ENCODE data around the gene SAMD11.

The SAMD11 gene

DNA sequence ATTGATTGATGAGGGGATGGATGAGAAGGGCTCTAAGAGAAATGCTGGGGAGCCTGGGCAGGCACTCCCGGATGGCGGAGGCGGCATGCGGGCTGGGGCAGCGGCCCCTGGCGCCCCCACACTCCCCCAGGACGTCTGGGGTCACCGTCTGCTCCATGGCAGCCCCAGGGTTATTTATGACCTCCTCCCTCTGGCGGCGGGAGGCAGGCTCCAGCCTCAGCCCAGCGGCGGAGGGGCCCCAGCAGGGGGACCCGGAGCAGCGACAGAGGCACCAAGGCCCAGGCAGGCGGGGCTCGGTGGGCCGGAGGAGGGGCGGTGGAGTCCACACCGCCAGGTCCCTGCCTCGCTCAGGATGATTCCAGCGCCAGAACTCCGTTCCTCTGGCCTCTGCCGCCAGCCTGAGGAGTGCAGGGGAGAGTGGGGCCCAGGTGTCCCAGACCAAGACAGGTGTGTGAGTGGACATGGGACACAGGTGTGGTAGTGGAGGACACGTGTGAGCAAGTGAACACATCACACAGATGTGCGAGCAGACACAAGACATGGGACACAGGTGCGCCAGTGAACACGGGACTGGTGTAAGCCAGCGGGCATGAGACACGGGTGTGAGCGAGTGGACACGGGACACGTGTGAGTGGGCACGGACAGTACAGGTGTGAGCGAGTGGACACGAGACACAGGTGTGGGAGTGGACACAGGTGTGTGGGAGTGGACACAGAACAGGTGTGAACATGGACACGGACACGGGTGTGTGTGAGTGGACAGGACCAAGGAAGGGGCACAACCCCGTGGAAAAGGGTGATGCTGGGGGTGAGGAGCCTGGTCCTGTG, 2.5 kb upstream of the SAMD11 start:
- no peak for FAIRE-seq
- DNase-seq (ENCODE audit: insufficient read length, low spot score), result peak; percentile 63
- TF ChIP-seq, protein P1, sequence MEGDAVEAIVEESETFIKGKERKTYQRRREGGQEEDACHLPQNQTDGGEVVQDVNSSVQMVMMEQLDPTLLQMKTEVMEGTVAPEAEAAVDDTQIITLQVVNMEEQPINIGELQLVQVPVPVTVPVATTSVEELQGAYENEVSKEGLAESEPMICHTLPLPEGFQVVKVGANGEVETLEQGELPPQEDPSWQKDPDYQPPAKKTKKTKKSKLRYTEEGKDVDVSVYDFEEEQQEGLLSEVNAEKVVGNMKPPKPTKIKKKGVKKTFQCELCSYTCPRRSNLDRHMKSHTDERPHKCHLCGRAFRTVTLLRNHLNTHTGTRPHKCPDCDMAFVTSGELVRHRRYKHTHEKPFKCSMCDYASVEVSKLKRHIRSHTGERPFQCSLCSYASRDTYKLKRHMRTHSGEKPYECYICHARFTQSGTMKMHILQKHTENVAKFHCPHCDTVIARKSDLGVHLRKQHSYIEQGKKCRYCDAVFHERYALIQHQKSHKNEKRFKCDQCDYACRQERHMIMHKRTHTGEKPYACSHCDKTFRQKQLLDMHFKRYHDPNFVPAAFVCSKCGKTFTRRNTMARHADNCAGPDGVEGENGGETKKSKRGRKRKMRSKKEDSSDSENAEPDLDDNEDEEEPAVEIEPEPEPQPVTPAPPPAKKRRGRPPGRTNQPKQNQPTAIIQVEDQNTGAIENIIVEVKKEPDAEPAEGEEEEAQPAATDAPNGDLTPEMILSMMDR (IDR thresholded peaks at IDR 0.05; ENCODE audit: insufficient read depth, missing control alignments), result no peak

DNA sequence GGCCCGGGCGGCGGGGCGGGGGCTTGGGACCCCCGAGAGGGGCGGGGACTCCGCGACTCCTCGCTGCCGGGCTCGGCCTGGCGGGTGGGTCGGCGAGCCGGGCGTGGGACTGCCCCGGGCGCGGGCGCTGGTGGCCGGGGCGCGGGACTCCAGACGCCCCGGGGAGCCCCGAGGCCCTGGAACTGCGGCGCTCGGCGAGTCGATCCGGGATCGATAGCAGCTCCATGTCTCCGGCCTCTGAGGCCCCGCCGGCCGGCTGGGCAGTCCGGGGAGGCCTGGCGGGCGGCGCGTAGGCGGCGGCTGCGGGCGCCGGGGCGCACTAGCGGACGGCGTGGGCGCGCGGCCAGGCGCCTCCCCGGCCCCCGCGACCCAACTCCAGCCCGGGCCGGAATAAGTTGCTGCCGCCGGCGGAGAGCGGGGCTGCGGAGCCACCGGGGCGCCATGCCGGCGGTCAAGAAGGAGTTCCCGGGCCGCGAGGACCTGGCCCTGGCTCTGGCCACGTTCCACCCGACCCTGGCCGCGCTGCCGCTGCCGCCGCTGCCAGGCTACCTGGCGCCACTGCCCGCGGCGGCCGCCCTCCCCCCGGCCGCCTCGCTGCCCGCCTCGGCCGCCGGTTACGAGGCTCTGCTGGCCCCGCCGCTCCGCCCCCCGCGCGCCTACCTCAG, 400 bp downstream of the SAMD11 start:
- DNase-seq (ENCODE audit: insufficient read length, low spot score) (no peak), FAIRE-seq (no peak)

DNA sequence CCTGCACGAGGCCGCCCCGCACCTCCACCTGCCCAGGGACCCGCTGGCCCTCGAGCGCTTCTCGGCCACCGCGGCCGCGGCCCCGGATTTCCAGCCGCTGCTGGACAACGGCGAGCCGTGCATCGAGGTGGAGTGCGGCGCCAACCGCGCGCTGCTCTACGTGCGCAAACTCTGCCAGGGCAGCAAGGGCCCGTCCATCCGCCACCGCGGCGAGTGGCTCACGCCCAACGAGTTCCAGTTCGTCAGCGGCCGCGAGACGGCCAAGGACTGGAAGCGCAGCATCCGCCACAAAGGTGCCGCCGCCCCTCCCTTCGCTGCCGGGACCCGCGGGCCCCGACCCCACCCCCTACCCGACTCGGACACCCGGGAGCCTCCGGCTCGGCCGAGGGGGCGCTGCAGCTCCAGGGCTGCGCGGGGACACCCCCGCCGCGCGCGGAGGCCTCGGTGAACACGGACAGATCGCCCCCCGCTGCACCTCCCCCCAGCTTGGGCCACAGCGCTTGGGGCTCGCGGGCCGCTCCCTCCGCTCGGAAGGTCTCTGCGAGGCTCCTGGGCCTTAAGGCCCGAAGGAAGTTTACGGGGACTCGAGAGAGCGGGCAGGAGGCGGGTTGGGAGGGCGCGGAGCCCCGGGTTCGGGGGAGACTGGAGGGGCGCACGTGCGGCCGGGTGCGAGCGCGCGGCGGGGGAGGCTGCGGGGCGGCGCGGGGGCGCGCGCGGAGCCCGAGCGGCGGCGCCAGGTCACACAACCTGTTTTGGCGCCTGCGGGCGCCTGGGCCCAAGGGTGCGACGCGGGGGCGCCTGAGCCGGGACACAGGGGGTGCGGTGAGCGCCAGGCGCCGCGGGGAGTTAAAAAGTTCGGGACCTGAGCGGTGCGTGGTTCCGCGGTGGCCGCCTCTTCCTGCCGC, 1.2 kb downstream of the SAMD11 start:
- TF ChIP-seq, protein P1 (IDR thresholded peaks at IDR 0.05; ENCODE audit: insufficient read depth, missing control alignments), result no peak
- FAIRE-seq (no peak), DNase-seq (ENCODE audit: insufficient read length, low spot score) (no peak)

More for the DNA sequence above, 400 bp downstream of the SAMD11 start:
- TF ChIP-seq, protein P1 (IDR thresholded peaks at IDR 0.05; ENCODE audit: insufficient read depth, missing control alignments), result no peak

DNA sequence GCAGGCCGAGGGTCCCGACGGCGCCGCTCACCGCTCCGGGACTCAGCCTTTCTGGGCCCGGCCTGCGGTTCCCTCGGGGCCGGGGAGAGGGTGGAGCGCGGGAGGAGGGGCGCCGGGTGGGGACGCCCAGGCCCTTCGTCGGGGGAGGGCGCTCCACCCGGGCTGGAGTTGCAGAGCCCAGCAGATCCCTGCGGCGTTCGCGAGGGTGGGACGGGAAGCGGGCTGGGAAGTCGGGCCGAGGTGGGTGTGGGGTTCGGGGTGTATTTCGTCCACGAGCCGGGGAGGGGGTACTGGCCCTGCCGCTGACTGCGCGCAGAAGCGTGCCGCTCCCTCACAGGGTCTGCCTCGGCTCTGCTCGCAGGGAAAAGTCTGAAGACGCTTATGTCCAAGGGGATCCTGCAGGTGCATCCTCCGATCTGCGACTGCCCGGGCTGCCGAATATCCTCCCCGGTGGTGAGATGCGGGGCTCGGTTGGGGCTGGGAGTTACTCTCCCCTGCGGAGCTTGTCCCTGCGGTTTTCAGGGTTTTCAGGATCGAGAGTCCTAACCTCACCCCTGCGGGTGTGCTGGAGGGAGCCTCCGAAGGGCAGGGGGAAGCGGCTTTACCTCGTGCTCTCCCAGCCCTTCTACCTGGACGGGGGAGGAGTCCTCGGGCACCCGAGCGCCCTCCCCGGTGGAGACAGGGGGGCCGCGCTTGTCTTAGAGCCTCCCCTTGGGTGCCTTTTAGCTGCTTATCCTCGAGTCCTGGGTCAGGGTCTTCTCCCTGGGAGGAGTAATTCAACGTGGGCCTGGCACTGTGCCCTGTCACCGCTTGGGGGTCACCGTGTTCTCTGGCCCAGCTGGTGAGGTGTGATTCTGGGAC, 2.1 kb downstream of the SAMD11 start:
- FAIRE-seq, result no peak
- no peak for DNase-seq (ENCODE audit: insufficient read length, low spot score)
- TF ChIP-seq, protein P1 (IDR thresholded peaks at IDR 0.05; ENCODE audit: insufficient read depth, missing control alignments), result no peak

DNA sequence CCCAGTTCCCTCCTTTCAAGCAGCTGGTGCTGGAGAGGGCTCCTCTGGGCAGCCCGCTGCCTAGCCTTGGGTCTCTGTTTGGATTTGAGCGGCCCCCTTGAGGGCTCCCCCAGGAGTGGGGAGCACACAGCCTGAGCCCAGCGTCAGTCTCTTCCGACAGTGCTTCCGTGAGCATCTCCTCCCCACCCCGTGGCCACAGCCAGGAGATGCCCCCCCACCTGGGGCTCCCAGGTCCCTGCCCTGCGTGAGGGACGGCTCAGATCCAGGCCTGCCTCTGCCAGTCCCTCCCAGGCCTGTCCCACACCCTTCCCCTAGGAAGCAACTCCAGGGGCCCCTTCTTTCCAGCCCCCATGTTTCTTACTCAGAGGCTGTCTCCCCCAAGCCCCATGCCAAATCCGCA, 3.5 kb downstream of the SAMD11 start:
- no peak for DNase-seq (ENCODE audit: insufficient read length, low spot score)
- TF ChIP-seq, protein P1 (IDR thresholded peaks at IDR 0.05; ENCODE audit: insufficient read depth, missing control alignments), result no peak
- no peak for FAIRE-seq

DNA sequence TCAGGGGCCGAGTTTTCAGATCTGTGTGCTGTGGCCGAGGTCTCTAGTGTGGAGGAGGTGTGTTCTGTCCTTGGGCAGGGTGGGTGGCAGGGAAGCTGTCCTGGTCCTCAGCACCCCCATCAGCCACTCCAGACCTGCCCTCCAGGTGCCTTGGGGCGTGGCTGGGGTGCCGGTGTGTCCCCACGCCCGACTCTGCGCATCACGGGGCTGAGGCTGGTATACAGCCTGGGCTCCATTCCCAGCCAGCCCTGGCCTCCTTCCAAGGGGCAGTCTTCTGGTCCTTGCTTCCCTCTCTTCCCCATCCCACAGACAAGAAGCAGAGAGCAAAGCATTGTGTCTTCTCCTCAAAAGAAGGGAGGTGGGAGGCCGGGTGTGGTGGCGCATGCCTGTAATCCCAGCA, 4.0 kb downstream of the SAMD11 start:
- TF ChIP-seq, protein P1 (IDR thresholded peaks at IDR 0.05; ENCODE audit: insufficient read depth, missing control alignments), result no peak
- DNase-seq (ENCODE audit: insufficient read length, low spot score) (no peak), FAIRE-seq (no peak)

Data from D721Med (cell line).